HG03135 (cell line): ENCODE data around the gene DDIT3.
"Not testable (repeated sequence)": the region's sequence is repeated elsewhere in the genome, so short reads cannot be mapped to it uniquely, and the experiment has no call there.

Experiments used
- ATAC-seq: cut with Tn5 transposase; IDR thresholded peaks from one replicate; pipeline ENCODE4 v1.9.1; 2021; ENCODE audit warnings: mild to moderate bottlenecking, moderate library complexity; ENCODE audit not compliant: unreplicated experiment

DDIT3 gene

DNA sequence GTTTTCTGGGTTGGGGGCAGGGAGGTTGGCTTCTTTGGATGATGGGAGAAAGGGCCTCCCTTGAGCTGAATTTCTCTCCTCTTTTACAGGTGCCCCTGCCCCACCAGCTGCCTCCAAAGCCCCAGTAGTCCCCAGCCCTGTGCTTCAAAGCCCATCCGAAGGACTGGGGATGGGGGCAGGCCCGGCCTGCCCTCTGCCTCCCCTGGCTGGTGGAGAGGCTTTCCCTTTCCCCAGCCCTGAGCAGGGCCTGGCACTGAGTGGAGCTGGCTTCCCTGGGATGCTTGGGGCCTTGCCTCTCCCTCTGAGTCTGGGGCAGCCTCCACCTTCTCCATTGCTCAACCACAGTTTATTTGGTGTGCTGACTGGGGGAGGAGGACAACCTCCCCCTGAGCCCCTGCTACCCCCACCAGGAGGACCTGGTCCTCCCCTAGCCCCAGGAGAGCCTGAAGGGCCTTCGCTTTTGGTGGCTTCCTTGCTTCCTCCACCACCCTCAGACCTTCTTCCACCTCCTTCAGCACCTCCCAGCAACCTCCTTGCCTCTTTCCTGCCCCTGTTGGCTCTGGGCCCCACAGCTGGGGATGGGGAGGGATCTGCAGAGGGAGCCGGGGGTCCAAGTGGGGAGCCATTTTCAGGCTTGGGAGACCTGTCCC lies 6.3 kb upstream of the DDIT3 start:
- no peak for ATAC-seq

DNA sequence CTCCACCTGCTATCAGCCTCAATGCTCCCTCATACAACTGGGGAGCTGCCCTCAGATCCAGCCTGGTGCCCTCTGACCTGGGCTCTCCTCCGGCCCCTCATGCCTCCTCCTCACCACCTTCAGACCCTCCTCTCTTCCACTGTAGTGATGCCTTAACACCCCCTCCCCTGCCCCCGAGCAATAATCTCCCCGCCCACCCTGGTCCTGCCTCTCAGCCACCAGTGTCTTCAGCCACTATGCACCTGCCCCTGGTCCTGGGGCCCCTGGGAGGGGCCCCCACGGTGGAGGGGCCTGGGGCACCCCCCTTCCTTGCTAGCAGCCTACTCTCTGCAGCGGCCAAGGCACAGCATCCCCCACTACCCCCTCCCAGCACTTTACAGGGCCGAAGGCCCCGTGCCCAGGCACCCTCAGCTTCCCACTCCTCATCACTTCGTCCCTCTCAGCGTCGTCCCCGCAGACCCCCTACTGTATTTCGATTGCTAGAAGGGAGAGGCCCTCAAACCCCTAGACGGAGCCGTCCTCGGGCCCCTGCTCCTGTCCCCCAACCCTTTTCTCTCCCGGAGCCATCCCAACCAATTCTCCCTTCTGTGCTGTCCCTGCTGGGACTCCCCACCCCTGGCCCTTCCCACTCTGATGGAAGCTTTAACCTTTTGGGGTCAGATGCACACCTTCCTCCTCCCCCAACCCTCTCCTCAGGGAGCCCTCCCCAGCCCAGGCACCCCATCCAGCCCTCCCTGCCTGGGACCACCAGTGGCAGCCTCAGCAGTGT lies 5.5 kb upstream of the DDIT3 start:
- no peak for ATAC-seq

DNA sequence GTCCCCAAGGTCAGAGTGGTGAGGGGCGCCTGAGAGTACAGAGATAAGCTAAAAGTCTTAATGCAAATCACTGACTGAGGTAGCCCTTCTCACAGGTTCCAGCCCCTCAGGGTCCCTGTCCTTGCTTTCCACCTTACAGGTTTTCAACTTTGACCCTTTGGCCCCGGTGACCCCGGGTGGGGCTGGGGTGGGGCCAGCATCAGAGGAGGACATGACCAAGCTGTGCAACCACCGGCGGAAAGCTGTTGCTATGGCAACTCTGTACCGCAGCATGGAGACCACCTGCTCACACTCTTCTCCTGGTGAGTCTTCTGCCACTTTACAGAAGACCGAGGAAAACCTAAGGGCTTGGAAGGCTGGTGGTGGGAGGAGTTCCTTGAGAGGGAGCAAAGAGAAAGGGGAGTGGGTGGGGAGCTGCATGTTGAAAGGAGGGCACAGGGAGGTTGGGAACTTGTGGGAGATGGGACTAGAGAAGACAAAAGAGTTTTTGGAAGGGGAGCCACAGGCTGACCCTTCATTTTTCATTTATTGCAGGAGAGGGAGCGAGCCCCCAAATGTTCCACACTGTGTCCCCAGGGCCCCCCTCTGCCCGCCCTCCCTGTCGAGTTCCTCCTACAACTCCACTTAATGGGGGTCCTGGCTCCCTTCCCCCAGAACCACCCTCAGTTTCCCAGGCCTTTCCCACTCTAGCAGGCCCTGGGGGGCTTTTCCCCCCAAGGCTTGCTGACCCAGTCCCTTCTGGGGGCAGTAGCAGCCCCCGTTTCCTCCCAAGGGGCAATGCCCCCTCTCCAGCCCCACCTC lies 4.7 kb upstream of the DDIT3 start:
- ATAC-seq = no peak

DNA sequence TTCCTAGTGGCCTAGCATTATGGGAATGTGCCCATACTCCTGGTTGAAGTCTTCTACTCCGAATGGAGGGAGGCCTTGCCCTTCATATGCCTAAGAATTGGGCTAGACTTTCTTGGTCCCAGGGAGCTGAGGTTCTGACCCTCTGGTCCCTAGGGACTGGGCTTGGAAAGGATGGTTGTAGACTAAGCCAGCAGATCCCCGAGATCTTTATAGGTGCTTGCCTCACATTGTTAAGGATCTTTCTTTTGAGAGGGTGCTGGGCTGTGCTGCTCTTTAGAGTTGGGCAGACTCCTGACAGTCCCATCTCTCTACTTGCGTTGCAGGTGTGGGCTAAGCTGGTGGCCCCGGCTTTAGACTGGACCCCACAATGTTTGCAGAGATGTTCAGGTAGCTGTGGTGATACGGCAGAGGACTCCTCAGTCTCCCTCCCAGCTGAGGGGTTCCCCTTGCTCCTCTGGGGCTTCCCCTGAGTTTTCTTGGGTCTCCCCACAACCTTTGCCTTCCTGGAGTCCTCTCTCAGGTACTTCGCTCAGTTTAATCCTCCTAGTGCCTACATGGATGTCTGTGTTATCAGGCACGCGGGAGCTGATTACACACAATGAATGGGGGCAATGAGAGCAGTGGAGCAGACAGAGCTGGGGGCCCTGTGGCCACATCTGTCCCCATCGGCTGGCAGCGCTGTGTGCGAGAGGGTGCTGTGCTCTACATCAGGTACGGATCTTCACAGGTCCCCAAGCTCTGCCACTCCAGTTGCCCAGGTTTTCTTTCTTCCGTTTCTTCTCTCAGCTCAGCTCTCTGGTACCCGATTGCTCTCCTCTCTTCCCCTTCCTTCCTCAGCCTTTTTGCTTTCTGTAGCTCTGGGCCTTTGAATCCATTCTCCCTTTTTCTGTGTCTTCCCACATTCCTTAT lies 3.6 kb upstream of the DDIT3 start:
- ATAC-seq = no peak

DNA sequence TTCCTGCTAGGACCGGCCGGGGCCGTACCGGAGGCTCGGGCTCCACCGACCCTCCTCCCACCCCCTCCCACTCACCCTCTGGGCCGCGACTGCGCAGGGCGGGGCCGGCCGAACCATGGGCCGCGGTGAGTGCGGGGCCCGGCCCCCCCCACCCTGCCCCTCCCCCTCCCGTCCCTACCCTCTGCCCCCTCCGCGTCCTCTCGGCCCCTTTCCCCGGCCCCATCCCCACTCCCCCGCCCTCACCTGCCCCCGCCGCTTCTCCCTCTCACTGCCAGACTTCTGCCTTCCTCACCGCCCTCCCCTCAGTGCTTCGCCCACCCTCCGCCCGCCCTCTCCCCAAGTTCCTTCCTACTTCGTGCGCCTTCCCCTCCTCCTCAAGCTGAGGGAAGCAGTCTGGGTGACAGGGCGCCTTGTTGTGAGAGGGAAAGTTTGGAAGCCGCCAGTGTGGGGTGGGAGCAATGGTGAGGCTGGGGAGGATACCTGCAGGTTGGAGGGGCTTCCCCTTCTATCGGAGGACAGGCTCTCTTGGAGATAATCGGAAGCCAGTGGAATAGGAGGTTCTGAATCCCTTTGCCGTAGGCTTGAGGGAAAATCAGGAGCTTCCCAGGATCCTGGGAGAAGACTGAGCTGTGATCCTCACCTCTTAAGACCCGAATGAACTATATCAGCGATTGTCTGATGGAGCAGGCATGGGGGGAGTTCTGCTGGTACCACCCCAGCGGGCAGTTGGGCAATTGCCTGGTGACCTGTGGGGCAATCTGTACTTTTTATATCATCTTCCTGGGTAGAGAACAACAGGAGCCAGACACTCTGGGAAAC lies 2.8 kb upstream of the DDIT3 start:
- ATAC-seq = no peak

DNA sequence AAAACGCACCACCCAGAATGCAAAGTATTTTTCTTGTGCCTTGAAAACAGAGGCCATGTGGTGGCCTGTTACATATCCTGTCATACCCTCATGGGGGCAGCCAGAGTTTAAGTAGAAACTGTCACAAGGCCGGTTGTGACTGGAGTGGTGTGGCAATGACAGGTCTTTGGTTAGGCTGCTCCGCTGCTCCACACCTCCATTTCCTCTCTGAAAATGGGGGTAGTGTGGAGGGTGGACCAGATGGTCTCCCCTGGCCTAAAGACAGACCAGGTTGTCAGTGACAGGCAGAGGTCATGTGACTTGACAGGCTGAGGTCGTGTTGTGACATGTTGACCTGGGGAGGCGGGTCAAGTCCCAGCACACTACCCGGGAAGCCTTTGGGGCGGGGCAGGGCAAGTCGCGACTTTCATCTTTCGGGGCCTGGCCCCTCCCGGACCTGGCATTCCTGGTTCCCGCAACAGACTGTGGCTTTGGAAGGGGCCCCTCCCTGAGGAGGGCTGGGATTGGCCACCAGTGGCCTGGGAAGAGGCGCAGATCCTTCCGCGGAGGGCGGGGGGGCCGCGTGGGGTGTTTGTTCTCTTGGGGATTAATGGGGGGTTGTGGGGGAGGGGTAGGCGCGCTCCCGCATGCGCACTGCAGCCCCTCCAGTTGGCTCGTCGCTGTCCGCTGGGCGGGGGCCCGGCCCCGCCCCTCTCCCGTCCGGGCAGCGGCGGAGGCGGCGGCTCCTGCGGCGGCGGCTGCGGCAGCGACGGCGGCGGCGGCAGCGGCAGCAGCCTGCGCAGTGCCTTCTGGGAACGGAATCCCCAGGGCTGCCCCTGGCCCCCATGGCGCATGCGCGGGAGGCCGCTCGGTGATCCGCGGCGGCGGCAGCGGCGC lies 1.9 kb upstream of the DDIT3 start, which contains the start of gene MBD6:
Gene MBD6 (plus strand): TSS at position 814 of the 876 bp plus-strand sequence. CDS start 1,480 bp downstream, outside the sequence.
- peak; percentile 42 for ATAC-seq

DNA sequence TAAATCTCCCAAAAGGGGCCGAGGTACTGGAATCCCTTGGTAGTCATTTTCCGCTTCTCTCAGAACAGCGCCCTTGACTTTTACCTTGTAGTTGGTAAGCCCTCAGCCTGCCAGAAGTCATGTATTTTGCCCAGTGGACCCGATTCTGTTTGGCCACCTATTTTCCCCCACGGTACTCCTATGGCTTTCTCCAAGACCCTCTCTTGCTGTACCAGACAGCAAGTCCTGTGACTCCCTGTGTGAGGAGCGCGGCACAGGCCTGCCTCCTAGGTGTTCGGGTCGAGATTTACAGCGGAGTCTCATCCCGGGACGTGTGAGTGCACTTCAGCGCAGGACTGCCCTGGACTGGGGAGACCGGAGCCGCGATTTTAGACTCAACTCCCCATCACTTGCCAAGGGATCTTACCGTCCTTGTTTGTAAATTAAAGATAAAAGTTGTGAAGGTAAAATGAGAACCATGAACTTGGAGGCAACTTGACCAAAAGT lies 1.3 kb upstream of the DDIT3 start:
- no peak for ATAC-seq

DNA sequence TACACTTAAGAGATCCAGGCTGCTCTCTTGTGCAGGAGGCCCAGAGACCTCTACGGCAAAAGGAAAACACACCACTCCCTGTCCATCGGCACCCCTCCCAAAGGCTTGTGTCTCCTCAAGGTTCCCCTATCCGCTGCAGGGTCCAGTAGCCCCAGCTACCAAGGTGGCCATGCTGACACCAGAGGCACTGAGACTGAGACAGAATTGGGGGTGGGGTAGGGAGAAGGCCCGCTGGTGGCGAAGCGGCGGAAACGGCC lies 590 bp downstream of the DDIT3 start:
- ATAC-seq = no peak

DNA sequence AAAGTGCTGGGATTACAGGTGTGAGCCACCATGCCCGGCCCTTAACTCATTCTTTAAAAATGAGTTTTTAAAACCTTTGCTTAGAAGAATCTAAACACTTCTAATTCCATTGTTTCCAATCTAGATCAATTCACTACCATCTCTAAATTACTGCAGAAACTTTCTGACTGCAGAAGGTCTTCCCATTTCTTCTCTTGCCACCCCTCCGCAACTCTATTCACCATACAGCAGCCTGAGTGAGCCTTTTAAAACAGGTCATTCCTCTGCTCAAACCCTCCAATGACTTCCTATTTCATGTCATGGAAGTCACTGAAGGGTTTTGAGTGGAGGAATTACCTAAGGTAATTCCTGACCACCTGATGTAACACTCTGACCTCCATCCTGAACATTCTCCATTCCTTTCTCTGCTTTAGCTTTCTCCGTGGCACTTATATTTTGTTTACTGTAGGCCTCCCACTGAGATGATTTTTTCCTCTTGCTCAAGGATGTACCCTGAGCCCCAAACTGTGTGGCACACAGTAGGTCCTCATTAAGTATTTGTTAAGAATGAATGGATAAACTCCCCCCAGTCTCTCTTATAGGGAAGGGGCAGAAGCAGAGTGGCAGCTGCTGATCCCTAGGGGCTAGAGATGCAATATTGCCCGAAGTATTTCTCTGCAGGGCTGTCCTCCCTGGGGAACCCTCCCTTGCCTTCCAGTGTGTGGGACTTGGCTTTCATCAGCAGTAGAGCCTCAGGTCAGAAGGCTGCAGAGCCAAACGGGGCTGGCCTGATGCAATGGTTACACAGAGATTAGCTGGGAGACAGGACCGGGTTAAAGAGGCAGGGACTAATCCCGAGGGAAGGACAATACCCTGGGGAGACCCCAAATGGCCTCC lies 1.2 kb downstream of the DDIT3 start:
- ATAC-seq = no peak

DNA sequence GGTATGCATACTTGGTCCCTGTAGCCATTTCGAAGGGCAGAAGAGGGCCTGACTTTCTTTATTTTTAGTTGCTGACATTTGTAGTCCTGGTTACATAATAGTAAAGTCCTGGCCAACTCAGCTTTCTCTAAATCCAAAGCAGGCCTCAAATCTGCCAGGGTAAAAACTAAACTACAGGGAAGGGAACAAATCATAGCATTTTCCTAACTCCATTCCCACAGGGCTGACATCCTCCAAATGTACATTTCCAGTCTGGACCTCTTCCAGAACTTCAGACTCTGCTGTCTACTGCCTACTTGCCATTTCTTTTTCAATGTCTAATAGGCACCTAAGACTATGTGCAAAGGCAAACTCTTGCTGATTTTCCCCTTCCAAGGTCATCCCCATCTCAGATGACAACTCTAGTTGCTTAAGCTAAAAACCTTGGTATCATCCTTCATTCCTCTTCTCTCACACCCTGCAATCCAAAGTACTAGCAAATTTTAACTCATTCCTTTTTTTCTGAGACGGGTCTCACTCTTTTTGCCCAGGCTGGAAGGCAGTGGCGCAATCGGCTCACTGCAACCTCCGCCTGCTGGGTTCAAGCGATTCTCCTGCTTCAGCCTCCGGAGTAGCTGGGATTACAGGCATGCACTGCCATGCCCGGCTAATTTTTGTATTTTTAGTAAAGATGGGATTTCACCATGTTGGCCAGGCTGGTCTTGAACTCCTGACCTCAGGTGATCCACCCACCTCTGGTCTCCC lies 2.0 kb downstream of the DDIT3 start:
- no peak for ATAC-seq

DNA sequence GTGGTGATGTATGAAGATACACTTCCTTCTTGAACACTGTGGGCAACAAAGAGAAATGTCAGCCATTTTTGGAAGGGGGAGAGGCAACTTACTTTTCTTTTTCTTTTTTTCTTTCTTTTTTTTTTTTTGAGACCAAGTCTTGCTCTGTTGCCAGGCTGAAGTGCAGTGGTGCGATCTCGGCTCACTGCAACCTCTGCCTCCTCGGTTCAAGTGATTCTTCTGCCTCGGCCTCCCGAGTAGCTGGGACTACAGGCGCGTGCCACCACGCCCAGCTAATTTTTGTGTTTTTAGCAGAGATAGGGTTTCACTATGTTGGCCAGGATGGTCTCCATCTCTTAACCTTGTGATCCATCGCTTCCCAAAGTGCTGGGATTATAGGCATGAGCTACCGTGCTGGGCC lies 2.6 kb downstream of the DDIT3 start:
- ATAC-seq = not testable (repeated sequence)

DNA sequence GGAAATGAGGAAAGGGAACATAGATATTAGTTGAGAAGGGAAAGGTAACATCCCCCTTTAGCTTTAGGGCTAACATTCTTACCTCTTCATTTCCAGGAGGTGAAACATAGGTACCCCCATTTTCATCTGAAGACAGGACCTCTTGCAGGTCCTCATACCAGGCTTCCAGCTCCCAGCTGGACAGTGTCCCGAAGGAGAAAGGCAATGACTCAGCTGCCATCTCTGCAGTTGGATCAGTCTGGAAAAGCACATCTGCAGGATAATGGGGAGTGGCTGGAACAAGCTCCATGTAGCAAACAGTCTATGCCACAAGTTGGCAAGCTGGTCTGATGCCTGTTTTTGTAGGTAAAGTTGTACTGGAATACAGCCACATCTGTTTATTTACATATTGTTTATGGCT lies 3.1 kb downstream of the DDIT3 start:
- ATAC-seq = no peak

DNA sequence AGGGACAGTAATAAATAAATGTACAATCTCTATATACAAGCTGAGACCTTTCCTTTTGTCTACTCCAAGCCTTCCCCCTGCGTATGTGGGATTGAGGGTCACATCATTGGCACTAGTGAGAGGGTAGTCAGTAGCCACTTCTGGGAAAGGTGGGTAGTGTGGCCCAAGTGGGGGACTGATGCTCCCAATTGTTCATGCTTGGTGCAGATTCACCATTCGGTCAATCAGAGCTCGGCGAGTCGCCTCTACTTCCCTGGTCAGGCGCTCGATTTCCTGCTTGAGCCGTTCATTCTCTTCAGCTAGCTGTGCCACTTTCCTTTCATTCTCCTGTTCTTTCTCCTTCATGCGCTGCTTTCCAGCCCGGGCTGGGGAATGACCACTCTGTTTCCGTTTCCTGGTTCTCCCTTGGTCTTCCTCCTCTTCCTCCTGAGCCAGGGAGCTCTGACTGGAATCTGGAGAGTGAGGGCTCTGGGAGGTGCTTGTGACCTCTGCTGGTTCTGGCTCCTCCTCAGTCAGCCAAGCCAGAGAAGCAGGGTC lies 3.6 kb downstream of the DDIT3 start:
- ATAC-seq = no peak

DNA sequence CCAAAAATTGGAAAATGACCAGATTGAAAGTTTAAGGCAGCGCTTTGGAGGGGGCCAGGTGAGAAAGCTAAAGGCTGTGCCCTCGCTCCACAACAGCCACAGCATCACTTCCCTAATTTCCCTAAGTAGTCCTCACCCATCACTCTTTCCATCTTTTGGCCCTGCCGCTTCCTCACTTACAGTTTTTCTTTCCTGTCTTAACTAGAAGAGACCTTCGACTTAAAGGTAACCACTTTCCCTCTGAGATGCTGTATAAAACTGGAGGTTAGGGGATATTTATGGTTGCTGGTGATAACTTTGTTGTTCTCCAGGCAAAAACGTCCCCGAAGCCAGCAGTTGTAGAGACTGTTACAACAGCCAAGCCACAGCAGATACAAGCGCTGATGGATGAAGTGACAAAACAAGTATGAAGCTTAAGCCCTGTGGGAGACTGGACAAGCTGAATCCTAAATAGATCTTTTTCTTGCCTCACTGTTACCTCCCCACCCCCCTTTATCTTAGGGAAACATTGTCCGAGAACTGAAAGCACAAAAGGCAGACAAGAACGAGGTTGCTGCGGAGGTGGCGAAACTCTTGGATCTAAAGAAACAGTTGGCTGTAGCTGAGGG lies 4.3 kb downstream of the DDIT3 start:
- ATAC-seq = no peak

DNA sequence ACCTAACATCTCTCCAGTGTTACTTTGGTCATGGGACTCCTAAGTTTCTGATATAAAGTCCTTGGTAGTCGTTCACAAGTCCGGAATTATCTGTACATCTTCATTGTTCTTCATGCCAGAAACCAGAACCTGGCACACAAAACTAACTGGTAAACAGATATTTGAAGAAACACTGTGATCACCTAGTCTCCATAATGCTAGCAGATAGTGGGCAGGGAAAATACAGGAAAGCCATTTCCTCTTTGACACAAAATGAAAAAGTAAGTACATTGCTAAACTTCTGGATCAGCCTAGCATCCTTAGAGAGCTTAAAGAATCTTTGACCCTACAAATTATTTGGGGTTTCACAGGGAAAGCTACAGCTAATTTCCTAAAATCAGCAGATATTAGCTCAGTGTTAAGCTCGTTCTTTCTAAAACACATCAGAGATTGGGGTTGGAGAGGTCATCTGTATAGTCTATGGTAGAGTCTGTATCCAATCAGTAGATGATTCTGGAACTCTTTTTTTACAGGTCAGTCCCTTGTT lies 4.8 kb downstream of the DDIT3 start:
- no peak for ATAC-seq

DNA sequence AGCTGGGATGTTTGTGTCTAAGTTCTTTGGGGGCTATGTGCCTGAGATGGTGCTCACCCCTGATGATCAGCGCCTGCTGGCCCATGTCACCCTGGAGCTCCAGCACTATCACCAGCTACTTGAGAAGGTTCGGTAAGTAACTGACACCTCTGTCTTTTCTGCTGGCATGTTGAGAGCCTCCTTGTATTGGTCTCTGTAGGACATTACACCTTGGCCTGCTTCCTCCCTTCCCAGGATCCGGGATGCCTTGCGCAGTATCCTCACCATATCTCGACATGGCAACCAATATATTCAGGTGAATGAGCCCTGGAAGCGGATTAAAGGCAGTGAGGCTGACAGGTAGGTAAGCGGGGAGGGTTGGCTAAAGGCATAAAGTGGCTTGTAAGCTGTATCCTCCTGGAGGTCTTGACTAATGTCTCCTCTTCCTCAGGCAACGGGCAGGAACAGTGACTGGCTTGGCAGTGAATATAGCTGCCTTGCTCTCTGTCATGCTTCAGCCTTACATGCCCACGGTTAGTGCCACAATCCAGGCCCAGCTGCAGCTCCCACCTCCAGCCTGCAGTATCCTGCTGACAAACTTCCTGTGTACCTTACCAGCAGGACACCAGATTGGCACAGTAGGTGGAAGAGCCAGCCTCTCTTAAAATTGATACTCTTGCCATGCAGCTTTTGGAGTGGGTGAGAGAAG lies 5.5 kb downstream of the DDIT3 start:
- ATAC-seq = no peak
